Liver (tissue), 9 donors: Measurements from ENCODE around the gene EPHB6. TPM values are rescaled to one million over a fixed set of nuclear protein-coding genes. Genes with fewer than 3 reads are reported as not detected.

Experiments
- DNase-seq: peaks from one replicate; pipeline ENCODE4 v3.0.0-alpha.2; 2017; ENCODE audit warnings: low spot score
- H3K27ac ChIP-seq, 2 donors: one replicate each; pipeline ENCODE4 v1.7.0; 2013; ENCODE audit warnings: inconsistent platforms in 2 of 2, low read length in 2 of 2, control low read depth in 1 of 2, low read depth in 1 of 2, mild to moderate bottlenecking in 1 of 2
- H3K27me3 ChIP-seq, 4 donors: one replicate each; pipeline versions ENCODE4 v1.6.1 to v1.7.0; 2013; ENCODE audit warnings: low read length in 3 of 4, inconsistent platforms in 1 of 4, mild to moderate bottlenecking in 1 of 4, moderate library complexity in 1 of 4; ENCODE audit not compliant: control insufficient read depth in 4 of 4, insufficient read depth in 4 of 4
- H3K36me3 ChIP-seq, 4 donors: one replicate each; pipeline versions ENCODE4 v1.6.1 to v1.7.0; 2013; ENCODE audit warnings: low read length in 3 of 4, mild to moderate bottlenecking in 3 of 4, low read depth in 1 of 4, moderate library complexity in 1 of 4; ENCODE audit not compliant: control insufficient read depth in 4 of 4, insufficient read depth in 3 of 4
- H3K4me1 ChIP-seq, 4 donors: one replicate each; pipeline versions ENCODE4 v1.6.1 to v1.7.0; 2013; ENCODE audit warnings: low read length in 3 of 4, mild to moderate bottlenecking in 3 of 4, moderate library complexity in 1 of 4; ENCODE audit not compliant: control insufficient read depth in 4 of 4, insufficient read depth in 4 of 4
- H3K4me3 ChIP-seq, 3 donors: one replicate each; pipeline versions ENCODE4 v1.6.1 to v1.7.0; 2013; ENCODE audit warnings: low read length in 3 of 3, control low read depth in 1 of 3, low read depth in 1 of 3, mild to moderate bottlenecking in 1 of 3
- H3K9ac ChIP-seq, 2 donors: one replicate each; pipeline ENCODE4 v1.7.0; 2013; ENCODE audit warnings: low read length in 2 of 2, mild to moderate bottlenecking in 2 of 2, moderate library complexity in 2 of 2, control low read depth in 1 of 2, low read depth in 1 of 2
- H3K9me3 ChIP-seq, 4 donors: one replicate each; pipeline versions ENCODE4 v1.6.1 to v1.7.0; 2013; ENCODE audit warnings: low read length in 3 of 4; ENCODE audit not compliant: control insufficient read depth in 4 of 4
- ATF3 ChIP-seq: IDR thresholded peaks from 2 replicates; pipeline ENCODE4 v1.6.1; 2016; ENCODE audit warnings: antibody characterized with exemption
- EGR1 ChIP-seq, 2 donors: IDR thresholded peaks; 2 replicates each; pipeline ENCODE4 v1.6.1; 2016 to 2018; ENCODE audit warnings: antibody characterized with exemption in 2 of 2, low read depth in 2 of 2
- FOXA1 ChIP-seq: IDR thresholded peaks from 2 replicates; pipeline ENCODE4 v1.6.1; 2016; ENCODE audit warnings: antibody characterized with exemption
- GABPA ChIP-seq, 2 donors: IDR thresholded peaks in 1 of 2; conservative IDR thresholded peaks in 1 of 2; 2 replicates each; pipeline ENCODE4 v1.6.1; 2016; ENCODE audit warnings: antibody characterized with exemption in 2 of 2, mild to moderate bottlenecking in 1 of 2, moderate library complexity in 1 of 2
- HNF4A ChIP-seq, 2 donors: conservative IDR thresholded peaks; 2 replicates each; pipeline ENCODE4 v1.6.1; 2016; ENCODE audit warnings: antibody characterized with exemption in 2 of 2, mild to moderate bottlenecking in 2 of 2
- JUND ChIP-seq, 2 donors: IDR thresholded peaks; 2 replicates each; pipeline ENCODE4 v1.6.1; 2016; ENCODE audit warnings: antibody characterized with exemption in 2 of 2
- MAX ChIP-seq: IDR thresholded peaks from 2 replicates; pipeline ENCODE4 v1.6.1; 2016; ENCODE audit warnings: antibody characterized with exemption
- NR2F2 ChIP-seq: IDR thresholded peaks from 2 replicates; pipeline ENCODE4 v1.6.1; 2016; ENCODE audit warnings: antibody characterized with exemption
- RAD21 ChIP-seq, 2 donors: IDR thresholded peaks; 2 replicates each; pipeline ENCODE4 v1.6.1; 2016; ENCODE audit warnings: antibody characterized with exemption in 2 of 2, mild to moderate bottlenecking in 2 of 2
- RXRA ChIP-seq, 2 donors: IDR thresholded peaks; 2 replicates each; pipeline ENCODE4 v1.6.1; 2017 to 2018; ENCODE audit warnings: antibody characterized with exemption in 2 of 2, mild to moderate bottlenecking in 1 of 2
- TAF1 ChIP-seq: conservative IDR thresholded peaks from 2 replicates; pipeline ENCODE4 v1.6.1; 2016; ENCODE audit warnings: antibody characterized with exemption, mild to moderate bottlenecking
- ZBTB33 ChIP-seq: IDR thresholded peaks from 2 replicates; pipeline ENCODE4 v1.6.1; 2016; ENCODE audit warnings: antibody characterized with exemption
- WGBS: extraction: QIAGEN DNeasy Blood & Tissue Kit; methylation state at CpG from one replicate; pipeline ENCODE4 v1.1.7; 2013; 5-methylcytosine and 5-hydroxymethylcytosine counted together
- polyA plus RNA-seq, 2 donors: library from polyadenylated mRNA; stranded (reverse) in 1 of 2; unstranded in 1 of 2; fragments of 200-250 nt in 1 of 2; fragments of >200 nt in 1 of 2; fragmentation: Nextera tagmentation in 1 of 2; extraction: Ambion mirVana in 1 of 2; gene quantifications; one replicate each; pipeline versions ENCODE4 v1.2.1 to v1.2.3, GENCODE V29; 2013 to 2015
- total RNA-seq, 2 donors: library from RNA; depleted of rRNA; stranded (reverse); fragments of >200 nt; gene quantifications; one replicate each; pipeline ENCODE4 v1.2.3, GENCODE V29; 2014
- TF ChIP-seq, protein P1 (sequence below): IDR thresholded peaks from 2 replicates; pipeline ENCODE4 v1.6.1; 2016; ENCODE audit warnings: antibody characterized with exemption, mild to moderate bottlenecking
- donor health status: healthy.
- donor health status: healthy.
- donor health status: healthy.
- donor health status: healthy.
- donor health status: healthy.

Gene EPHB6
- total RNA-seq (1 to 10 TPM; 1.2 to 2.1 TPM), polyA plus RNA-seq (1 to 10 TPM; 1.9 to 4.3 TPM)

GRCh38 chr7:142854372-142855113 lies at the start of gene EPHB6:
Gene EPHB6, plus strand, starts transcription at chr7:142855076. Its CDS starts 8,152 bp downstream, at chr7:142863228.
- TF ChIP-seq EGR1 (IDR thresholded peaks at IDR 0.05; ENCODE audit: low read depth in 2 of 2) = no peak
- peak in 1 of 2 donors; percentile 1 for TF ChIP-seq RXRA (IDR thresholded peaks at IDR 0.05)
- no peak for TF ChIP-seq FOXA1
- no peak for TF ChIP-seq RAD21 (IDR thresholded peaks at IDR 0.05)
- TF ChIP-seq ZBTB33 = no peak
- no peak for TF ChIP-seq JUND (IDR thresholded peaks at IDR 0.05)
- no peak for TF ChIP-seq HNF4A (conservative IDR thresholded peaks at IDR 0.05)
- H3K27me3 ChIP-seq = peaks cover 0 to 1% (median 0%) of the 10 kb centered on the region in 4 donors
- peak within 1 kb of the TSS; percentile 47 to 57 for H3K27ac ChIP-seq
- H3K36me3 ChIP-seq = no peaks in the 10 kb centered on the region
- H3K9me3 ChIP-seq = no peaks in the 10 kb centered on the region
- DNase-seq = peak; percentile 84
- peak within 1 kb of the TSS; percentile 80 to 85 (median 83) for H3K4me3 ChIP-seq
- WGBS = under 1% methylated on average over 70 of the region's 70 CpGs
- peak within 1 kb of the TSS in 1 of 2 donors; percentile 5 for H3K9ac ChIP-seq
- peaks cover 2 to 24% (median 15%) of the 10 kb centered on the region in 4 donors for H3K4me1 ChIP-seq

- Histone ChIP-seq H3K9ac (no peak overlapping the region), H3K36me3 (no peaks in the 10 kb centered on the region), H3K27ac (no peak overlapping the region), H3K4me1 (no peaks in the 10 kb centered on the region), H3K4me3 (no peak overlapping the region), H3K27me3 (no peaks in the 10 kb centered on the region), H3K9me3 (no peaks in the 10 kb centered on the region)
- TF ChIP-seq, protein P1, sequence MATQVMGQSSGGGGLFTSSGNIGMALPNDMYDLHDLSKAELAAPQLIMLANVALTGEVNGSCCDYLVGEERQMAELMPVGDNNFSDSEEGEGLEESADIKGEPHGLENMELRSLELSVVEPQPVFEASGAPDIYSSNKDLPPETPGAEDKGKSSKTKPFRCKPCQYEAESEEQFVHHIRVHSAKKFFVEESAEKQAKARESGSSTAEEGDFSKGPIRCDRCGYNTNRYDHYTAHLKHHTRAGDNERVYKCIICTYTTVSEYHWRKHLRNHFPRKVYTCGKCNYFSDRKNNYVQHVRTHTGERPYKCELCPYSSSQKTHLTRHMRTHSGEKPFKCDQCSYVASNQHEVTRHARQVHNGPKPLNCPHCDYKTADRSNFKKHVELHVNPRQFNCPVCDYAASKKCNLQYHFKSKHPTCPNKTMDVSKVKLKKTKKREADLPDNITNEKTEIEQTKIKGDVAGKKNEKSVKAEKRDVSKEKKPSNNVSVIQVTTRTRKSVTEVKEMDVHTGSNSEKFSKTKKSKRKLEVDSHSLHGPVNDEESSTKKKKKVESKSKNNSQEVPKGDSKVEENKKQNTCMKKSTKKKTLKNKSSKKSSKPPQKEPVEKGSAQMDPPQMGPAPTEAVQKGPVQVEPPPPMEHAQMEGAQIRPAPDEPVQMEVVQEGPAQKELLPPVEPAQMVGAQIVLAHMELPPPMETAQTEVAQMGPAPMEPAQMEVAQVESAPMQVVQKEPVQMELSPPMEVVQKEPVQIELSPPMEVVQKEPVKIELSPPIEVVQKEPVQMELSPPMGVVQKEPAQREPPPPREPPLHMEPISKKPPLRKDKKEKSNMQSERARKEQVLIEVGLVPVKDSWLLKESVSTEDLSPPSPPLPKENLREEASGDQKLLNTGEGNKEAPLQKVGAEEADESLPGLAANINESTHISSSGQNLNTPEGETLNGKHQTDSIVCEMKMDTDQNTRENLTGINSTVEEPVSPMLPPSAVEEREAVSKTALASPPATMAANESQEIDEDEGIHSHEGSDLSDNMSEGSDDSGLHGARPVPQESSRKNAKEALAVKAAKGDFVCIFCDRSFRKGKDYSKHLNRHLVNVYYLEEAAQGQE = no peak
- TF ChIP-seq RXRA (IDR thresholded peaks at IDR 0.05) (no peak), MAX (no peak), TAF1 (no peak), NR2F2 (no peak), ATF3 (no peak), FOXA1 (no peak), GABPA (IDR thresholded peaks at IDR 0.05 in 1 of 2, conservative IDR thresholded peaks at IDR 0.05 in 1 of 2) (no peak), RAD21 (IDR thresholded peaks at IDR 0.05) (no peak), EGR1 (IDR thresholded peaks at IDR 0.05; ENCODE audit: low read depth in 2 of 2) (no peak)
- DNase-seq = peak; percentile 4
- WGBS = 80% methylated on average over 3 of the region's 3 CpGs
Observed at GRCh38 chr7:142805350-142806021, 49.4 kb upstream of the EPHB6 start.
